ENCODE measurements around the gene BMPER.

Gene BMPER

GRCh38 chr7:34036051-34036920, 130.9 kb downstream of the BMPER start:
- no peak for DNase-seq

- DNase-seq, result no peak
These were observed 131.8 kb downstream of the BMPER start for GRCh38 chr7:34036972-34037792.

GRCh38 chr7:34038816-34039470, 133.6 kb downstream of the BMPER start:
- DNase-seq, result no peak

- DNase-seq, result no peak
These were observed 136.4 kb downstream of the BMPER start for GRCh38 chr7:34041707-34042106.

- DNase-seq, result no peak
These were observed 137.1 kb downstream of the BMPER start for GRCh38 chr7:34042406-34042805.

GRCh38 chr7:34043461-34044305, 138.3 kb downstream of the BMPER start:
- no peak for DNase-seq

GRCh38 chr7:34044306-34044643, 138.9 kb downstream of the BMPER start:
- no peak for DNase-seq

- DNase-seq, result no peak
These were observed 139.5 kb downstream of the BMPER start for GRCh38 chr7:34044734-34045353.

- DNase-seq, result no peak
These were observed 143.1 kb downstream of the BMPER start for GRCh38 chr7:34048445-34048844.

- no peak for DNase-seq
These were observed 148.7 kb downstream of the BMPER start for GRCh38 chr7:34054075-34054474.

- no peak for DNase-seq
These were observed 151.8 kb downstream of the BMPER start for GRCh38 chr7:34057136-34057535.

- peak in 1 of 2 experiments; percentile 31 for DNase-seq
These were observed 152.6 kb downstream of the BMPER start for GRCh38 chr7:34057956-34058355.

GRCh38 chr7:34058801-34059135, 153.4 kb downstream of the BMPER start:
- no peak for DNase-seq

GRCh38 chr7:34059136-34059828, 153.9 kb downstream of the BMPER start:
- peak in 1 of 2 experiments; percentile 6 for DNase-seq

- DNase-seq, result no peak
These were observed 155.0 kb downstream of the BMPER start for GRCh38 chr7:34060196-34060947.

- DNase-seq, result no peak
These were observed 155.8 kb downstream of the BMPER start for GRCh38 chr7:34061149-34061548.

GRCh38 chr7:34062341-34062740, 157.0 kb downstream of the BMPER start:
- no peak for DNase-seq

- no peak for DNase-seq
These were observed 157.5 kb downstream of the BMPER start for GRCh38 chr7:34062826-34063225.

- no peak for DNase-seq
These were observed 159.3 kb downstream of the BMPER start for GRCh38 chr7:34064519-34065158.

GRCh38 chr7:34066411-34066810, 161.1 kb downstream of the BMPER start:
- no peak for DNase-seq
